Upper lobe of left lung (tissue), 4 donors: ENCODE data around the gene SIK3.

ENCODE experiments used
- EP300 ChIP-seq, 4 donors: sonication (generic); formaldehyde crosslinking; IDR thresholded peaks; one replicate each; pipeline ENCODE4 v1.5.1; 2017; ENCODE audit warnings: antibody characterized with exemption in 4 of 4, control low read depth in 2 of 4
- POLR2AphosphoS5 ChIP-seq, 2 donors: sonication (generic); formaldehyde crosslinking; IDR thresholded peaks; one replicate each; pipeline ENCODE4 v1.5.1; 2017; ENCODE audit warnings: antibody characterized with exemption in 2 of 2
- TF ChIP-seq, protein P1 (sequence below), 6 experiments: fragments of 450-650 bp in 4 of 6; fragments of 200-600 bp in 2 of 6; sonication (generic) in 2 of 6; IDR thresholded peaks; one replicate each; pipeline ENCODE4 v1.5.1; 2016 to 2019; ENCODE audit warnings: antibody characterized with exemption in 6 of 6

DNA sequence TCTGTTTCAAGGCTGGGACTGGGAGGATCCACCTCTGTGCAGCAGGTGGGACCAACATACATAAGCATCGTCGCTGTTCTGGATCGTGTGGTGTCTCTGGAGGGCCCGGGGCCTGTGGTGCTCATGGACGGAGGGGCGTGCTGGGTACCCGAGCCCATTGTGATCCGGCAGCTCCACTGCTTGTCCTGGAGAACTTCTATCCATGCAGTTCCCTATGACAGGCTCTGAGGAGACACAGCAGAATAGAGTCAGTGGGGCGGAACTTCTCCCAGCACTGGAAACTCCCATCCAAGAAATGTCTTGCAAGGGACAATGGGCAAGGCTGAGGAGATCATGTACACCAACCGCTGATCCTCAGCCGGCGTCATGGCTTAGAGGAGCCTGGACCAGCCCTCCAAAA, 249.2 kb downstream of the SIK3 start:
- TF ChIP-seq, protein P1, sequence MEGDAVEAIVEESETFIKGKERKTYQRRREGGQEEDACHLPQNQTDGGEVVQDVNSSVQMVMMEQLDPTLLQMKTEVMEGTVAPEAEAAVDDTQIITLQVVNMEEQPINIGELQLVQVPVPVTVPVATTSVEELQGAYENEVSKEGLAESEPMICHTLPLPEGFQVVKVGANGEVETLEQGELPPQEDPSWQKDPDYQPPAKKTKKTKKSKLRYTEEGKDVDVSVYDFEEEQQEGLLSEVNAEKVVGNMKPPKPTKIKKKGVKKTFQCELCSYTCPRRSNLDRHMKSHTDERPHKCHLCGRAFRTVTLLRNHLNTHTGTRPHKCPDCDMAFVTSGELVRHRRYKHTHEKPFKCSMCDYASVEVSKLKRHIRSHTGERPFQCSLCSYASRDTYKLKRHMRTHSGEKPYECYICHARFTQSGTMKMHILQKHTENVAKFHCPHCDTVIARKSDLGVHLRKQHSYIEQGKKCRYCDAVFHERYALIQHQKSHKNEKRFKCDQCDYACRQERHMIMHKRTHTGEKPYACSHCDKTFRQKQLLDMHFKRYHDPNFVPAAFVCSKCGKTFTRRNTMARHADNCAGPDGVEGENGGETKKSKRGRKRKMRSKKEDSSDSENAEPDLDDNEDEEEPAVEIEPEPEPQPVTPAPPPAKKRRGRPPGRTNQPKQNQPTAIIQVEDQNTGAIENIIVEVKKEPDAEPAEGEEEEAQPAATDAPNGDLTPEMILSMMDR (IDR thresholded peaks at IDR 0.05) = no peak
- TF ChIP-seq EP300 (IDR thresholded peaks at IDR 0.05) (no peak), POLR2AphosphoS5 (IDR thresholded peaks at IDR 0.05) (no peak)
